Measurements from ENCODE around the gene OR7G3. TPM values are rescaled to one million over a fixed set of nuclear protein-coding genes. Genes with fewer than 3 reads are reported as not detected.

The OR7G3 gene
- total RNA-seq, 1 experiment from 2014 or later, result not detected

DNA sequence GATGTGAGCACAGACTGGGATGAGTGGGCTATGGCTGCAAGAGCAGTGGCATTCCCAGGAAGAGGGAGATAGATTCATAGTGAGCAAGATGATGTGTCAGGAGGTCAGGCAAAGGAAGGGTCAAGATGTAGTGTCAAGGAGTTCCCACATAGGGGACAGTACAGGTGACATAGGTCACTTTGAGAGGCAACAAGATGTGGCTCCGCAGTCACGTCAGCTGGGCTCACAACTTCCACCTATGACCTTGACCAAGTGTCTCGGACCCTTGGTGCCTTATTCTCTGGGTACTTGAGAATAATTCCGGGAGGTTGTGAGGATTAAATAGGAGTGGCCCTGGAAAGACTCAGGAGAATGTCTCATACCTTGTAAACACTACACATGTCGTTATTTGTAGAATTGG is 23.9 kb upstream of the OR7G3 start:
- Histone ChIP-seq H3K4me1 (ENCODE audit: control insufficient read depth, insufficient read depth, low read length) (no peaks in the 10 kb centered on the region), H3K36me3 (ENCODE audit: control insufficient read depth, insufficient read depth, low read length) (no peaks in the 10 kb centered on the region), H3K27ac (ENCODE audit: low read length) (no peak overlapping the region), H3K9me3 (ENCODE audit: control insufficient read depth, insufficient read depth, low read depth, low read length) (peaks cover 47% of the 10 kb centered on the region; the same call in 1 of the 2 replicates), H3K27me3 (ENCODE audit: control insufficient read depth, insufficient read depth, low read length) (no peaks in the 10 kb centered on the region), H3K4me3 (ENCODE audit: low read depth in 2 of 2, low read length in 2 of 2) (no peak overlapping the region)
- DNase-seq (ENCODE audit: low read depth, low spot score) (no peak), ATAC-seq (no peak)
- ChIA-PET POLR2A (no interaction called here), CTCF (no interaction called here)
- no TSS peak for BruUV-seq (replicated peaks)
- in situ Hi-C loops (cut with HindIII; ENCODE audit: low pct_unique_long_range_greater_than_20kb, low sequenced_read_pairs), result no loop called here
- TF ChIP-seq POLR2AphosphoS5 (IDR thresholded peaks at IDR 0.05; ENCODE audit: low read depth, low read length) (no peak), SIN3A (IDR thresholded peaks at IDR 0.05; ENCODE audit: borderline replicate concordance, insufficient read depth, low read depth, low read length) (no peak), CTCF (IDR thresholded peaks at IDR 0.05) (no peak), TCF7L2 (IDR thresholded peaks at IDR 0.05; ENCODE audit: low read depth, low read length) (no peak)
- TF ChIP-seq, protein P1, sequence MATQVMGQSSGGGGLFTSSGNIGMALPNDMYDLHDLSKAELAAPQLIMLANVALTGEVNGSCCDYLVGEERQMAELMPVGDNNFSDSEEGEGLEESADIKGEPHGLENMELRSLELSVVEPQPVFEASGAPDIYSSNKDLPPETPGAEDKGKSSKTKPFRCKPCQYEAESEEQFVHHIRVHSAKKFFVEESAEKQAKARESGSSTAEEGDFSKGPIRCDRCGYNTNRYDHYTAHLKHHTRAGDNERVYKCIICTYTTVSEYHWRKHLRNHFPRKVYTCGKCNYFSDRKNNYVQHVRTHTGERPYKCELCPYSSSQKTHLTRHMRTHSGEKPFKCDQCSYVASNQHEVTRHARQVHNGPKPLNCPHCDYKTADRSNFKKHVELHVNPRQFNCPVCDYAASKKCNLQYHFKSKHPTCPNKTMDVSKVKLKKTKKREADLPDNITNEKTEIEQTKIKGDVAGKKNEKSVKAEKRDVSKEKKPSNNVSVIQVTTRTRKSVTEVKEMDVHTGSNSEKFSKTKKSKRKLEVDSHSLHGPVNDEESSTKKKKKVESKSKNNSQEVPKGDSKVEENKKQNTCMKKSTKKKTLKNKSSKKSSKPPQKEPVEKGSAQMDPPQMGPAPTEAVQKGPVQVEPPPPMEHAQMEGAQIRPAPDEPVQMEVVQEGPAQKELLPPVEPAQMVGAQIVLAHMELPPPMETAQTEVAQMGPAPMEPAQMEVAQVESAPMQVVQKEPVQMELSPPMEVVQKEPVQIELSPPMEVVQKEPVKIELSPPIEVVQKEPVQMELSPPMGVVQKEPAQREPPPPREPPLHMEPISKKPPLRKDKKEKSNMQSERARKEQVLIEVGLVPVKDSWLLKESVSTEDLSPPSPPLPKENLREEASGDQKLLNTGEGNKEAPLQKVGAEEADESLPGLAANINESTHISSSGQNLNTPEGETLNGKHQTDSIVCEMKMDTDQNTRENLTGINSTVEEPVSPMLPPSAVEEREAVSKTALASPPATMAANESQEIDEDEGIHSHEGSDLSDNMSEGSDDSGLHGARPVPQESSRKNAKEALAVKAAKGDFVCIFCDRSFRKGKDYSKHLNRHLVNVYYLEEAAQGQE (IDR thresholded peaks at IDR 0.05; ENCODE audit: insufficient read depth in 1 of 2, low read depth in 2 of 2, low read length in 1 of 2), result no peak
- intact Hi-C loops (cut with micrococcal nuclease; ENCODE audit: unreplicated experiment), result no loop called here

DNA sequence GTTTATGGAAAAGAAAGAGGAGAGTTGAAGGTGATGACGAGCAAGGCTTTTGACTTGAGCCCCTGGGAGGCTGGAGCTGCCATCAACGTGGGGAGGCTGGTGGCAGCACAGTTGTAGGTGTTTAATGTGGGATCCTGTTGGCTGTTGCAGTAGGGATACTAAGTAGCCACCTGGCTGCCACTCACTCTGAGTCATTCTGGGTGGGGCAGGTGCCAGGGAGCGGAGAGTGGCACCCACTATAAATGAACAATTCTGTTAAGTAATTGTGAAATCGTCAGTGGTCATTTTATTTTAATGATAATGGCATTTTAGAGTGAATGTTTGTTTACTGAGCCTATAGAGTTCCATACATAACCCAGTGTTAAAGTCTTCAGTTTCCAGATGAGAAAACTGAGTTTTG is 23.2 kb upstream of the OR7G3 start:
- DNase-seq (ENCODE audit: low read depth, low spot score), result no peak
- no peaks in the 10 kb centered on the region for H3K36me3 ChIP-seq (ENCODE audit: control insufficient read depth, insufficient read depth, low read length)
- H3K27me3 ChIP-seq (ENCODE audit: control insufficient read depth, insufficient read depth, low read length), result no peaks in the 10 kb centered on the region
- BruUV-seq (replicated peaks), result no TSS peak
- H3K4me1 ChIP-seq (ENCODE audit: control insufficient read depth, insufficient read depth, low read length), result no peaks in the 10 kb centered on the region
- in situ Hi-C loops (cut with HindIII; ENCODE audit: low pct_unique_long_range_greater_than_20kb, low sequenced_read_pairs) (no loop called here), intact Hi-C loops (cut with micrococcal nuclease; ENCODE audit: unreplicated experiment) (no loop called here)
- TF ChIP-seq, protein P1 (IDR thresholded peaks at IDR 0.05; ENCODE audit: insufficient read depth in 1 of 2, low read depth in 2 of 2, low read length in 1 of 2), result no peak
- TF ChIP-seq POLR2AphosphoS5 (IDR thresholded peaks at IDR 0.05; ENCODE audit: low read depth, low read length) (no peak), CTCF (IDR thresholded peaks at IDR 0.05) (no peak), SIN3A (IDR thresholded peaks at IDR 0.05; ENCODE audit: borderline replicate concordance, insufficient read depth, low read depth, low read length) (no peak), TCF7L2 (IDR thresholded peaks at IDR 0.05; ENCODE audit: low read depth, low read length) (no peak)
- CTCF ChIA-PET, result no interaction called here
- no peak overlapping the region for H3K4me3 ChIP-seq (ENCODE audit: low read depth in 2 of 2, low read length in 2 of 2)
- H3K9me3 ChIP-seq (ENCODE audit: control insufficient read depth, insufficient read depth, low read depth, low read length), result peaks cover 47% of the 10 kb centered on the region; the same call in 1 of the 2 replicates
- no peak overlapping the region for H3K27ac ChIP-seq (ENCODE audit: low read length)
- POLR2A ChIA-PET, result no interaction called here
- ATAC-seq, result no peak
